ENCODE results near the gene MMP24.
"Not testable (repeated sequence)": the region's sequence is repeated elsewhere in the genome, so short reads cannot be mapped to it uniquely, and the experiment has no call there.

Gene MMP24

GRCh38 chr20:35223941-35224340, 2.5 kb upstream of the MMP24 start:
- DNase-seq (ENCODE audit: low read depth) = no peak

DNA sequence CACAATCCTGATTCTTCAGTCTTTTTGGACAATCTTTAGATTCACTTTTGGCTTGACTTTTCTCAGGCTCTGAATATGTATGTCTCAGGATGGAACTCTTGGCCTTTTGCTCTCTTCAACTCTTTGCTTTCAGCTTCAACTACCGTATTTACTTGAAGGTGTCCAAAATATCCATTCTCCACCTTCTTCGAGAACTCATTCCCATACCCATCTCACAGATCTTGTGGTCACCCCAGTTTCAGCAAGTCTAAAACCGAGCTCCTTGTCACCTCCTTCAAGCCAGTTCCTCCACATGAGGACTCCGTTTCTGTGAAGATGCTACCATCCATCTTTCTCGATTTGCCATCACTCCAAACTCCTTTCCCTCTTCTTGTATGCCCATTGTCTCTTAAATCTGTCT, 2.0 kb upstream of the MMP24 start:
- DNase-seq (ENCODE audit: low read depth) = no peak

- DNase-seq (ENCODE audit: low read depth) = no peak
Measured at GRCh38 chr20:35225319-35226125, 968 bp upstream of the MMP24 start.

DNA sequence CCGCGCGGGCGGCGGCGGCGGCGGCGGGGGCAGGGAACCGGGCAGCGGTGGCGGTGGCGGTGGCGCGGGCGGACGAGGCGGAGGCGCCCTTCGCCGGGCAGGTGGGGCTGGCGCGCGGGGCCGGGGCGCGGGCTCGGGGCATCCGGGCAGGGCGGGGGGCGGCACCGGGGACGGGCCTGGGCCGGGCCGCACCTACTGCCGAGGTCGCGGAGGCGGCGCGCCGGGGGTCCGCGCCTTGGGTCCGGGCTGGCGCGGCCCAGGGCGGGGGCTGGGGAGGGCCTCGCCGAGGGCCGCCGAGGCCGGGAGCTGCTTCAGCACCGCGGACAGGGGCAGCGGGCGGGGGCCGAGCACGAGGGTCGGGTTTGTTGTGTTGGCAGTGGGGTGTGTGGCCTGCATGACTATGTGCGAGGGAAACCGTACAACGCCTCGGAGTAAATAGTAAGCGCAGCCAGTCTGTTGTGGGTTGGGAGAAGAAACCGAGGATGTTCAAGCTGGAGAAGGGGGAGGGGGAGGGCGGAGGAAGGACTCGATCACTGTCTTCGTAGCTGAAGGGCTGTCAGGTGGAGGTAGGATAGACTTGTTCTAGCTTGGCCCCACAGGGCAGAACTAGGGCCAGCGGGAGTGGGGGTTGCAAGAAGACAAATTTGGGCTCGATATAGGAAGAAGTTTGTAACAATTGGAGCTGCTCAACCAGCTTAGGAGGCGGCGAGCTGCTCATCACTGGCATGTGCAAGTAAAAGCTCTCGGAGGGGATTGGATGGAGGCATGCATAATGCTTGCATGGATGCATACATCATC, 593 bp downstream of the MMP24 start:
- DNase-seq (ENCODE audit: low read depth) = peak; percentile 10

- DNase-seq (ENCODE audit: low read depth) = no peak
Measured at GRCh38 chr20:35232575-35232974, 6.1 kb downstream of the MMP24 start.

- no peak for DNase-seq (ENCODE audit: low read depth)
Measured at GRCh38 chr20:35235881-35236280, 9.4 kb downstream of the MMP24 start.

DNA sequence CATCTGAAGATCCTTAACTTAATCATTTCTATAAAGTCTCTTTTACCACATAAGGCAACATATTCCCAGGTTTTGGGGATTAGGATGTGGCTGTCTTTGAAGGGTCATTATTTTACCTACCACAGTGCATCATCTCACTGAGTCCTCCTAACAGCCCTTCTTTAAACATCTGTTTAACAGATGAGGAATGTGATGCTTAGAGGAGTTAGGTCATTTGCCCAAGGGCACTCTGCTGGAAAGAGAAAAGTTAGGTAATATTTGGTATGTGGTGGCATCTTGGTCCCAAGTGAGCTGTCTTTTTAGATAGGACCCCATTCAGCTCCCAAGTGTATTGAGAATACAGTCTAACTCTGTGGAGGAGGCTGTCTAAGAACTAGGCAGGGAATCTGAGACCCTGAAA, 11.0 kb downstream of the MMP24 start:
- no peak for DNase-seq (ENCODE audit: low read depth)

- no peak for DNase-seq (ENCODE audit: low read depth)
Measured at GRCh38 chr20:35238170-35238569, 11.7 kb downstream of the MMP24 start.

GRCh38 chr20:35238735-35239134, 12.2 kb downstream of the MMP24 start:
- no peak for DNase-seq (ENCODE audit: low read depth)

DNA sequence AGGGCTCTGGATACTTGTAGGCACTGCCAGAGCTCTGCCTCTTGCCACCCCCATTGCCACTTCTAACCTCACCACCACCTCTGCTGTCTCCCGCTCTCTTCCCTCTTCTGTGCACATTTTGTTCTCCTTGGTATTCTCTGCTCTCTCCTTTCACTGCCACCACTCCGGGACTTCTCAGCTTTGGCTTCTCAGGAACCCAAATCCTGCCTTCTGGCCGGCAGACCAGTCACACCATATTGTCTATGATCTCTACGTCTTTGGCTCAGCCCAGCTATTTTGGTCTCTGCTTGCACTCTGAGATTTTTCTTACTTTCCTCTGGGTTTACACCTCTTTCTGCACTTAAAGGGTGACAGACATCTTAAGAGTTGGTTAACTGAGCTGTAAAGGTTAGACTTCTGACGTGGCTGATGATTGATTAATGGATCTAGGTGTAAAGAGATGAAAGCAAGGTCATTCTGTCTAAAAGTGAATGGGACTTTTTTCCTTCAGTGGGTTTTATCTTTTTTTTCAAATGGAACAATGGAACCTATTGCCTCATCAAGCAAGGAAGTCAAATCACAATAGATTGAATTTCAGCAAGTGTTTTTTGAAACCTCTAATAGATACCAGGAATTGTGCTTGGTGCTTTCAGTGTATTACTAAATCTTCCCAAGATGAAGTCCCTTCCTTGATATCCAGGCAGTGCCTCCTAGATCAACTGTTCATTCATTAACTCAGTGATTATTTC, 13.8 kb downstream of the MMP24 start:
- no peak for DNase-seq (ENCODE audit: low read depth)

GRCh38 chr20:35240811-35241293, 14.4 kb downstream of the MMP24 start:
- DNase-seq (ENCODE audit: low read depth) = no peak

DNA sequence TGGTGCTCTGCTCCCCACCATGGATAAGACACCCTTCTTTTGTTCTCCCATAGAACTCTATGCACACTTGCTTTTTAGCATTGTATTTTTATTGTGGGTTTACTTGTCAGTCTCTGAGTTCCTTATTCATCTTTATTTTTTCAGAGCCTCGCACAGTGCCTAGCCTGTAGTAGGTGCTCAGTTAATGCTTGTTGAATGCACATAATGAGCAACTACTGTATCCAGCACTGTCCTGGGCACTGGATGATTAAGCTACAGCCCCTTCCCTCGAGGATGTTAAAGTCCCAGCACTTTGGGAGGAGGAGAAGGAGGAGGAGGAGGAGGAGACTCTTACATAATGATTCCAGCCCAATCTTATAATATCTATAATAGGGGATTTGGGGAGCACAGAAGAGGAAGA, 16.8 kb downstream of the MMP24 start:
- DNase-seq (ENCODE audit: low read depth) = no peak

DNA sequence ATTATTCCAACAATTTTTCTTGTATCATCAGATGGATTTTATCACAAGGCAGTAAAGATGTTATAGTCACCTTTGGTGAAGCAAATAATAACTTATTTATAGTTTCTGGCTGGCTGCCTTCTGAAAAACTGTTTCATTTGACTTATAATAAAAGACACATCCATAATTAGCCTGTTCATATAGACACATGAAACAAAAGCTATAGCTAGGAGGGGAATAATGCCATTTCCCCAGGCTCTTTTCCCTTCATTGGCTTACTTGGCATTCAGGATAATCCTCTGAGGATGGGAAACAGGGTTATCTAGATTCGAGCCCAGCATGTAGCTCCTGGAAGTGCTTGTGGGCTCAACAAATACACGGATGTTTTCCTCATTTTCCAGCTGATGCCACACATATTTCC, 17.5 kb downstream of the MMP24 start:
- no peak for DNase-seq (ENCODE audit: low read depth)

DNA sequence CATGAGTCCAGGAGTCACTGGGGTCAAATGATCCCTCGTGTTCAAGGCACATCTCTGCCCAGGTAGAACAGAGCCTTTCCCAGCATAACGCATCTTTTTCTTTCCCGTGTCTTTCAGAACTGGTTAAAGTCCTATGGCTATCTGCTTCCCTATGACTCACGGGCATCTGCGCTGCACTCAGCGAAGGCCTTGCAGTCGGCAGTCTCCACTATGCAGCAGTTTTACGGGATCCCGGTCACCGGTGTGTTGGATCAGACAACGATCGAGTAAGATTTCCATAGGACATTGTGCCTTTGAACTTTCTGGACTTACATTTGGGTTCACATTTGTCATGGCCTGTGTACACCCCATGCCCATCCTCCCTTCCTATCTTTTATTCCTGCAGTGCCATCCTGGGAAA, 20.2 kb downstream of the MMP24 start:
- DNase-seq (ENCODE audit: low read depth) = no peak

DNA sequence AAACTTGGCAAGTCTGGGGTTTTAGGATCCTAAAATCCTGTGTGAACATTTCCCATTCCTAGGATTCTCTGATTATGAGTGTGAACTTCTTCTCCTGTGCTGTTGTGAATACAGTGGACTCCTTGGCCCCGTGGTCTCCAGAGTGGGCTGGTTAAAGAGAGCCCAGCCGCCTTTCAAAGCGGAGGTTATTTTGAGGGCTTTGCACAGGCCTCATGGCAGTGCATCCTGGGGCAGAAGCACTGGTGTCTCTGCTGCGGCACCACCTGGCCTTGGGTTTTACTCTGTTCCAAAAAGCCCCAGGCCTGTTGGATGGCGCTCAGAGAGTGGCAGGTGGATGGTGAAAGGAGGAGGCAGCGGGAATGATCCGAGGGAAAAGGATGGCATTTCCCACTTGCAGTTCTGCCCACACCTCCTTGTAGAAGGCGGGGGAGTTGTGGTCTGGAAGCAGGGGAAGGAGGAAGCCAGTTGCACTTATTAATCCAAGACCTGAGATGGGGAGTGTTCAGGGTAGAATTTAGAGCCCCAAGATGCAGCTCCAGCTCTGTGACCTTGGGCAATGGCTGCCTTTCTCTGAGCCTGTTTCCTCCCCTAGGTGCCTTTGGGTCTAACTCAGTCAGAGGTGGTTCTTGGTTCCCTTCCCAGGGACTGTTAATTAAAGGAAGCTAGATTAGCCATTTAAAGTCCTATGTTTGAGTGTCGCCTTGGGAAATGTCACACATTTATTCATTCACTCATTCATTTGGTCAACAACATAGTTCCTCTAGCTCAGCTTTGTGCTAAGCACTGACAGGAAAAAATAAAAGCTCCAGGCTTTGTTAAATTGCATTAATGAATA, 22.4 kb downstream of the MMP24 start:
- no peak for DNase-seq (ENCODE audit: low read depth)

DNA sequence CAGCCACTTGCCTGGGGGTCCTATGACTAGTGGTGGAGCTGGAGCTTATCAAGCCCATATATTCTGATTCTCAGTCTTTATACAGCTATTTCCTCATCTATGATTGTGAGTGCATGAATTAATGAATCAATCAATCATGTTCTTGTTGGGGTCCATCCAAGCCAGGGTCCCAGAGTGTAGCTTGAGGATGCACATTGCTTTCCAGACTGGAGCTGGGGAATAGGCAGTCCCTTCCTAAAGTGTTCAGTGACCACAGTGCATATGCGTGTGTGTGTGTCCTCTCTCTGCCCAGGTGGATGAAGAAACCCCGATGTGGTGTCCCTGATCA, 25.1 kb downstream of the MMP24 start:
- no peak for DNase-seq (ENCODE audit: low read depth)

GRCh38 chr20:35252037-35252461, 25.6 kb downstream of the MMP24 start:
- no peak for DNase-seq (ENCODE audit: low read depth)

DNA sequence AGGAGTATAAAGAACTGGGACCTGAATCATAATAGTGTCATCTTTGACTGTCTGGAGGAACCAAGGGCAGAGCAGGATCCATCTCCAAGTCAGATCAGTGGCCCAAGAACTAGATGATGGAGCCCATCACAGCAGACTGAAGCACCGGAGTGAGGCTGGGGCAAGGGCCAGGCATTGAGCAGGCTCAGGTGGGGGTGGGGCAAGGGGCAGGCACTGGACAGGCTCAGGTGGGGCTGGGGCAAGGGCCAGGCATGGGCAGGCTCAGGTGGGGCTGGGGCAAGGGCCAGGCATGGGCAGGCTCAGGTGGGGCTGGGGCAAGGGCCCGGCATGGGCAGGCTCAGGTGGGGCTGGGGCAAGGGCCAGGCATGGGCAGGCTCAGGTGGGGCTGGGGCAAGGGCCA, 26.1 kb downstream of the MMP24 start:
- not testable (repeated sequence) for DNase-seq (ENCODE audit: low read depth)

GRCh38 chr20:35253010-35253409, 26.5 kb downstream of the MMP24 start:
- DNase-seq (ENCODE audit: low read depth) = no peak

- no peak for DNase-seq (ENCODE audit: low read depth)
Measured at GRCh38 chr20:35254448-35254999, 28.0 kb downstream of the MMP24 start.

DNA sequence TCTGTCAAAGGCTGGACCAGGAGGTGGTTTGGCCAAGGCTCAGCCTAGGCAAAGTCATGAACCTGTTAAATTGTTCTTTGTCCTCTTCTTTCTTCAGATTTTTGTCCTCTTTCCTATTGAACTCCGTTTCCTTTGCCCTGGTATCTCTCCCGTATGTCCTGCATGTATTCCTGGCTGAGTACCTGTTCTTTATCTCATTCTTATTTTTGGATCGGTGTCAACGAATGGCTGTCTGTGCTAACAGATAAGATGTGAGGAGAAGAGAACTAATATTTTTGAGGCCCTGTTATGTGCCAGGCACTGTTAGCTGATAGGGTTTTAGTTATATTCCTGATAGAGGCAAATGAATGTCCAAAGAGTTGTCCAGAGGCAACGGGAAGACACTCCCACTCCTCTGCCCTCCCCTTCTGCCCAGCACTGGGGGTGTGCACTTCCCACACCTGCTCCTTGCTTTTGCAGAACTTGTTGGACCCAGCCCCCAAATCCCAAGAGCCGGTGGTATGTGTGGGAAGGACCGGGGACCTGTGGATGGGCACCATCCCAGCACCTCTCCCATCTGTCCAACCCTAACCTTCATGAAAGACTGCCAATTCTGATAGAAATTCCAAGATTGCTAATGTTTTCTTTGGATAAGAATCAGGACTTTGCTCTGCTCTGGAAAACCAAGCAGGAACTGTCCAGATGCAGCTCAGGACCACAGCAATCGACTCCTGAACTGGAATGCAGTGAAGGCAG, 30.9 kb downstream of the MMP24 start:
- no peak for DNase-seq (ENCODE audit: low read depth)
